A549 (cell line): ENCODE data around the gene NKAIN2. TPM values are rescaled to one million over a fixed set of nuclear protein-coding genes. Genes with fewer than 3 reads are reported as not detected.

Experiments used
- ATAC-seq, 2 experiments: fragments of 200-7000 bp in 1 of 2; fragments of >200 bp in 1 of 2; cut with Nextera tagmentation in 1 of 2; cut with Tn5 transposase in 1 of 2; 3 replicates each; pipeline versions ENCODE4 v1.8.0 to v1.9.1; 2018 to 2020; ENCODE audit warnings: mild to moderate bottlenecking in 1 of 2, moderate library complexity in 1 of 2
- CTCF ChIA-PET: fragments of 300-600 bp; sonication (Branson Sonifier 250); formaldehyde crosslinking; extraction: SDS; loops from one replicate; lab custom pipeline; 2021; ENCODE audit warnings: antibody characterized with exemption, inconsistent platforms; lab: Yijun Ruan, JAX
- POLR2A ChIA-PET: fragments of 350-600 bp; formaldehyde crosslinking; extraction: SDS; loops from one replicate; lab custom pipeline; 2021; ENCODE audit warnings: antibody characterized with exemption, inconsistent platforms; lab: Yijun Ruan, JAX
- DNase-seq, 2 experiments: peaks; one replicate each; pipeline versions ENCODE4 v3.0.0 to v3.0.0-alpha.2; 2011 to 2016; ENCODE audit warnings: low read depth in 1 of 2, low spot score in 1 of 2
- FAIRE-seq: peaks from 2 replicates; lab custom pipeline; 2011; peaks lifted over from hg19 to GRCh38; lab: Jason Lieb, UNC
- H3K27ac ChIP-seq, 2 experiments: fragments of >200 bp; sonication (Bioruptor Twin); formaldehyde crosslinking; 3 replicates each; pipeline ENCODE4 v1.5.1; 2016 to 2017
- H3K4me1 ChIP-seq: fragments of >200 bp; sonication (Bioruptor Twin); formaldehyde crosslinking; 3 replicates; pipeline ENCODE4 v1.6.1; 2016
- H3K4me2 ChIP-seq: fragments of >200 bp; sonication (Bioruptor Twin); formaldehyde crosslinking; 3 replicates; pipeline ENCODE4 v1.6.1; 2016
- H3K4me3 ChIP-seq: fragments of >200 bp; sonication (Bioruptor Twin); formaldehyde crosslinking; 3 replicates; pipeline ENCODE4 v1.5.1; 2016
- H3K9me3 ChIP-seq: fragments of >200 bp; sonication (Bioruptor Twin); formaldehyde crosslinking; 3 replicates; pipeline ENCODE4 v1.6.1; 2016
- CBX2 ChIP-seq: fragments of 200-600 bp; sonication (generic); IDR thresholded peaks from 2 replicates; pipeline ENCODE4 v1.6.1; 2016; ENCODE audit warnings: low read depth, mild to moderate bottlenecking, borderline replicate concordance
- ESRRA ChIP-seq: fragments of 150-350 bp; IDR thresholded peaks from 2 replicates; pipeline ENCODE4 v1.6.1; 2014; ENCODE audit warnings: mild to moderate bottlenecking, low read length, borderline replicate concordance
- FOSB ChIP-seq: fragments of 250-450 bp; sonication (Bioruptor Pico); IDR thresholded peaks from 2 replicates; pipeline ENCODE4 v1.5.0; 2020; ENCODE audit warnings: mild to moderate bottlenecking, moderate library complexity
- GATA3 ChIP-seq: IDR thresholded peaks from 2 replicates; pipeline ENCODE4 v1.6.1; 2012; ENCODE audit warnings: borderline replicate concordance
- HEYL ChIP-seq: fragments of 250-450 bp; sonication (Bioruptor Pico); IDR thresholded peaks from 2 replicates; pipeline ENCODE4 v1.8.0; 2021; ENCODE audit warnings: mild to moderate bottlenecking, moderate library complexity
- HMGXB4 ChIP-seq: fragments of 250-450 bp; sonication (Bioruptor Pico); IDR thresholded peaks from 2 replicates; pipeline ENCODE4 v1.5.0; 2021; ENCODE audit warnings: mild to moderate bottlenecking, moderate library complexity, borderline replicate concordance
- MAFK ChIP-seq: fragments of 450-650 bp; IDR thresholded peaks from 2 replicates; pipeline ENCODE4 v1.6.1; 2014; ENCODE audit not compliant: partially characterized antibody
- NPAS2 ChIP-seq: fragments of 250-450 bp; sonication (Bioruptor Pico); IDR thresholded peaks from 2 replicates; pipeline ENCODE4 v1.8.0; 2022; ENCODE audit warnings: mild to moderate bottlenecking, moderate library complexity, borderline replicate concordance
- RFX5 ChIP-seq: fragments of 450-650 bp; IDR thresholded peaks from 2 replicates; pipeline ENCODE4 v1.7.1; 2014; ENCODE audit warnings: antibody characterized with exemption, mild to moderate bottlenecking, moderate library complexity
- RNF2 ChIP-seq: fragments of 200-600 bp; sonication (generic); IDR thresholded peaks from 2 replicates; pipeline ENCODE4 v1.6.1; 2016; ENCODE audit warnings: low read depth, mild to moderate bottlenecking, antibody characterized with exemption, moderate library complexity, borderline replicate concordance
- SREBF2 ChIP-seq: fragments of 450-650 bp; IDR thresholded peaks from 2 replicates; pipeline ENCODE4 v1.6.1; 2014; ENCODE audit warnings: mild to moderate bottlenecking, moderate library complexity
- TFCP2L1 ChIP-seq: fragments of 250-450 bp; sonication (Bioruptor Pico); IDR thresholded peaks from 2 replicates; pipeline ENCODE4 v1.5.0; 2021; ENCODE audit warnings: mild to moderate bottlenecking
- USF2 ChIP-seq: fragments of 450-650 bp; IDR thresholded peaks from 2 replicates; pipeline ENCODE4 v1.6.1; 2014; ENCODE audit warnings: antibody characterized with exemption
- ZSCAN20 ChIP-seq: fragments of 250-450 bp; sonication (Bioruptor Pico); IDR thresholded peaks from 2 replicates; pipeline ENCODE4 v1.8.0; 2022; ENCODE audit warnings: mild to moderate bottlenecking, moderate library complexity
- WGBS: methylation state at CpG from one replicate; pipeline ENCODE4 v1.1.6; 2017; ENCODE audit errors: missing lambda C conversion rate; 5-methylcytosine and 5-hydroxymethylcytosine counted together
- polyA plus RNA-seq, 4 experiments: library from polyadenylated mRNA; depleted of rRNA in 3 of 4; stranded (reverse); fragments of >200 nt; fragmentation: RNase III in 1 of 4; extraction: RNeasy Plus Mini Kit Qiagen cat#74134 plus additional on column Dnase treatment in 1 of 4; gene quantifications; 2 replicates in 3 of 4; 3 replicates in 1 of 4; pipeline ENCODE4 v1.2.3, GENCODE V29; 2011 to 2017
- TF ChIP-seq, protein P1 (sequence below): IDR thresholded peaks from 2 replicates; pipeline ENCODE4 v1.6.1; 2012; ENCODE audit warnings: low read depth, borderline replicate concordance

The NKAIN2 gene
- polyA plus RNA-seq, 2 of the 4 experiments (the other 2 are of a cell fraction) = not detected

DNA sequence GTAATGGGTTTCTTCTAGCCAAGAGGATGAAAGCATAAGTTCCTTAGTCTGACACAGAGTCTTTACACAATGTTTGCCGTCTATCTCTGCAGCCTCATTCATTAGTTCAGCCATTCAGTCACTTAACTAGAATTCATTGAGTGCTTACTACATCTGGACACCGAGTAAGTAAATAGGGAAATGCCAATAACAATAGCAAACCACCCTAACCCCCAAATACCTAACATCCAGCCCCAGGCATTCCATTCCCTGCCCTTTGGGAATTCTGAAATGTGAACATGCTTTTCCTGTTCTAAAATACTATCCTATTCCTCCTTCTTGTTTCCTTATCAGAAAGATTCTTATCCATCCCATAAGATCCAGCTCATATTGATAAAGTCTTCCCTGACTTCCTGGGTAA is 881.0 kb downstream of the NKAIN2 start:
- Histone ChIP-seq H3K9me3 (no peaks in the 10 kb centered on the region), H3K4me2 (no peak overlapping the region), H3K4me1 (no peaks in the 10 kb centered on the region), H3K27ac (no peak overlapping the region), H3K4me3 (no peak overlapping the region)
- ChIA-PET CTCF (no interaction called here), POLR2A (no interaction called here)
- TF ChIP-seq TFCP2L1 (no peak), HMGXB4 (no peak), RFX5 (no peak), ZSCAN20 (CRISPR knock-in tag) (no peak), RNF2 (no peak), FOSB (CRISPR knock-in tag) (no peak), NPAS2 (CRISPR knock-in tag) (no peak), CBX2 (no peak), SREBF2 (no peak), HEYL (CRISPR knock-in tag) (no peak)
- TF ChIP-seq, protein P1, sequence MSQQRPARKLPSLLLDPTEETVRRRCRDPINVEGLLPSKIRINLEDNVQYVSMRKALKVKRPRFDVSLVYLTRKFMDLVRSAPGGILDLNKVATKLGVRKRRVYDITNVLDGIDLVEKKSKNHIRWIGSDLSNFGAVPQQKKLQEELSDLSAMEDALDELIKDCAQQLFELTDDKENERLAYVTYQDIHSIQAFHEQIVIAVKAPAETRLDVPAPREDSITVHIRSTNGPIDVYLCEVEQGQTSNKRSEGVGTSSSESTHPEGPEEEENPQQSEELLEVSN = no peak
- 0% methylated on average over 2 of the region's 2 CpGs for WGBS
- ATAC-seq (no peak), DNase-seq (no peak), FAIRE-seq (no peak)

DNA sequence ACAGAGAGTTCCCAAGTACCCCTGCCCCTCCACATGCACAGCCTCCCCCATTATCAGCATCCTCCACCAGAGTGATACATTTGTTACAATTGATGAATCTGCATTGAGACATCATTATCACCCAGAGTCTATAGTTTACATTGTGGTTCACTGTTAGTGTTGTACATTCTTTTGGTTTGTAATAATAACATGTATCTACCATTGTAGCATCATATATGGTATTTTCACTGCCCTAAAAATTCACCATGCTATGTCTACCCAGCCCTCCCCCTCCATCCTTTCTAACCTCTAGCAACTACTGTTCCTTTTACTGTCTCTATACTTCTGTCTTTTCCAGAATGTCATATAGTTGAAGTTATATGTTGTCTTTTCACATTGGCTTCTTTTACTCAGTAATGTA is 884.7 kb downstream of the NKAIN2 start:
- CTCF ChIA-PET = no interaction called here
- no peak for TF ChIP-seq GATA3
- TF ChIP-seq HEYL (CRISPR knock-in tag) = no peak
- H3K4me3 ChIP-seq = no peak overlapping the region
- H3K9me3 ChIP-seq = no peaks in the 10 kb centered on the region
- POLR2A ChIA-PET = no interaction called here
- FAIRE-seq = no peak
- DNase-seq = no peak
- no peaks in the 10 kb centered on the region for H3K4me1 ChIP-seq
- no peak overlapping the region for H3K27ac ChIP-seq
- ATAC-seq = no peak
- H3K4me2 ChIP-seq = no peak overlapping the region

- H3K27ac ChIP-seq = no peak overlapping the region
- 29% methylated on average over 4 of the region's 4 CpGs for WGBS
- CTCF ChIA-PET = no interaction called here
- no peak for ATAC-seq
- H3K4me2 ChIP-seq = no peak overlapping the region
- POLR2A ChIA-PET = no interaction called here
- DNase-seq = no peak
- FAIRE-seq = no peak
- no peaks in the 10 kb centered on the region for H3K9me3 ChIP-seq
- H3K4me3 ChIP-seq = no peak overlapping the region
- TF ChIP-seq USF2 (no peak), ESRRA (no peak)
- no peaks in the 10 kb centered on the region for H3K4me1 ChIP-seq
These were observed 890.6 kb downstream of the NKAIN2 start for GRCh38 chr6:124694139-124694705.

- no peak for ATAC-seq
- 0% methylated on average over 1 of the region's 2 CpGs for WGBS
- TF ChIP-seq MAFK = no peak
- no peak for DNase-seq
- ChIA-PET POLR2A (no interaction called here), CTCF (no interaction called here)
- H3K4me3 ChIP-seq = no peak overlapping the region
- H3K4me1 ChIP-seq = no peaks in the 10 kb centered on the region
- no peak overlapping the region for H3K4me2 ChIP-seq
- no peak for FAIRE-seq
- H3K9me3 ChIP-seq = no peaks in the 10 kb centered on the region
- H3K27ac ChIP-seq = no peak overlapping the region
These were observed 895.4 kb downstream of the NKAIN2 start for GRCh38 chr6:124699038-124699437.
